Measurements from ENCODE around the gene SSU72.

SSU72 gene

DNA sequence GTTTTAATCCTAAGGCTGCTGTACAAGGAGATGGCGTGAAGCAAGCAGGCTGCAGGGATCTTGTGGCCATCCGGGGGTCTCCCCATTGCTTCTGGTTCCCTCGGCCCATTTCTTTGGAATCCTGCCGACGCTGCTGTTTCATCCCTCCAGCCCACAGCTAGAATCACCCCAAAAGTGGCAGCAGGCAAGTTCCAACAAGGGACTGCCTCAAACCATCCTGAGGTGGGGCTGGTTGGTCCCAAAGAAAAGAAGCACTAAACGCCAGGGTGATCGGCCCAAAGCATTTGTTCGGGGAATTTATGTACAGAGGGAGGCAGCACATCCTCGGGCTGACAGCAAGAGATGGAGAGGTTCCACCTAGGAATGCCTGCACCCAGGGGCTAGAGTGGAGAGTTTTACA lies 36.1 kb upstream of the SSU72 start:
- no peak for DNase-seq (ENCODE audit: low spot score)

DNA sequence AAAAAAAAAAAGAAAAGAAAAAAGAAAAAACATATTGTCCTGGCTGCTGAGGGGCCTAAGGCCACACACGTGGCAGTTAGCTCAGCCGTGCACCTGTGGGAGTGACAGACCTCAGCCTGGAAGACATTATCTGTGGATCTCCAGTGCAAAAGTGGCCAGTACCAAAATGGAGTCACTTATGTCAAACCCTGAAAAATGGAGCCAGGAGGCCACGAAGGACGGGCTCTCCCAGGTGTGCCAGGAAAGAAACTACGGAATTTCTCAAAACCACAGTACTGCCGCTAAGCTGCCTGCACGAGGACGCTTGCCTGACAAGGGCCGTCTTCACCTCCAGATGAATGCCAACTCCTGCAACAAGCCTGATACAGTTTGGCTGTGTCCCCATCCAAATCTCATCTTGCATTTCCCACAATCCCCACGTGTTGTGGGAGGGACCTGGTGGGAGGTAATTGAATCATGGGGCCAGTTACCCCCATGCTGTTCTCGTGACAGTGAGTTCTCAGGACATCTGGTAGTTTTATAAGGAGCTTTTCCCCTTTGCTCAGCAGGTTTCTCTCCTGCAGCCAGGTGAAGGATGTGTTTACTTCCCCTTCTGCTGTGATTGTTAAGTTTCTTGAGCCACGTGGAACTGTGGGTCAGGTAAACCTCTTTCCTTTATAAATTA lies 35.3 kb upstream of the SSU72 start:
- no peak for DNase-seq (ENCODE audit: low spot score)

DNA sequence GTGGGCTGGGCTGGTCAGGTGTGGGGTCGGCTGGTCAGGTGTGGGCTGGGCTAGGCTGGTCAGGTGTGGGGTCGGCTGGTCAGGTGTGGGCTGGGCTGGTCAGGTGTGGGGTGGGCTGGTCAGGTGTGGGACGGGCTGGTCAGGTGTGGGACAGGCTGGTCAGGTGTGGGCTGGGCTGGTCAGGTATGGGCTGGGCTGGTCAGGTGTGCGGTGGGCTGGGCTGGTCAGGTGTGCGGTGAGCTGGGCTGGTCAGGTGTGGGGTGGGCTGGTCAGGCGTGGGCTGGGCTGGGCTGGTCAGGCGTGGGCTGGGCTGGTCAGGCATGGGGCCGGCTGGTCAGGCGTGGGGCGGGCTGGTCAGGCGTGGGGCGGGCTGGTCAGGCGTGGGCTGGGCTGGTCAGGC lies 31.6 kb upstream of the SSU72 start:
- DNase-seq (ENCODE audit: low spot score): no peak

DNA sequence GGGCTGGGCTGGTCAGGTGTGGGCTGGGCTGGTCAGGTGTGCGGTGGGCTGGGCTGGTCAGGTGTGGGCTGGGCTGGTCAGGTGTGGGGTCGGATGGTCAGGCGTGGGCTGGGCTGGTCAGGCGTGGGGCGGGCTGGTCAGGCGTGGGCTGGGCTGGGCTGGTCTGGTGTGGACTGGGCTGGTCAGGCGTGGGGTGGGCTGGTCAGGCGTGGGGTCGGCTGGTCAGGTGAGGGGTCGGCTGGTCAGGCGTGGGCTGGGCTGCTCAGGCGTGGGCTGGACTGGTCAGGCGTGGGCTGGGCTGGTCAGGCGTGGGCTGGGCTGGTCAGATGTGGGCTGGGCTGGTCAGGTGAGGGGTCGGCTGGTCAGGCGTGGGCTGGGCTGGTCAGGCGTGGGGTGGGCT lies 31.1 kb upstream of the SSU72 start:
- DNase-seq (ENCODE audit: low spot score): no peak

DNA sequence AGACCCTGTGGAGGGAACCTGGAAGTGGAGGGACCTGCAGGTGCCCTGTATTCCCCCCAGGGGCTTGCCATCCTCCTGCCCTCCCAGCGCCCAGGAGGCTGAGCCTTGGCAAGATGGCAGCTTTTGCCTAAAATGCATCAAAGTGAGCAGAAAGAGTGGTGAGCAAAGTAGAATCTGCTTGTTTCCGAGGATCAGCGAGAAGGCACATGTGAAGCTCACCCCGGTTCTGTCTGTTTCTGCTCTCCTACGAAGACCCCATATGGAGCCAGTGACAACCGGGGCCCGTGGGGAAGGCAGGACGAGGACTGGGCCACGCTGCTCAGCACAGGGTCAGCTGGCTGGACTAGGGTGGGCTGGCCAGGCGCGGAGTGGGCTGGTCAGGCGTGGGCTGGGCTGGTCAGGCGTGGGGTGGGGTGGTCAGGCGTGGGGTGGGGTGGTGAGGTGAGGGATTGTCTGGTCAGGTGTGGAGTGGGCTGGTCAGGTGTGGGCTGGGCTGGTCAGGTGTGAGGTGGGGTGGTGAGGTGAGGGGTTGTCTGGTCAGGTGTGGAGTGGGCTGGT lies 30.4 kb upstream of the SSU72 start:
- no peak for DNase-seq (ENCODE audit: low spot score)

DNA sequence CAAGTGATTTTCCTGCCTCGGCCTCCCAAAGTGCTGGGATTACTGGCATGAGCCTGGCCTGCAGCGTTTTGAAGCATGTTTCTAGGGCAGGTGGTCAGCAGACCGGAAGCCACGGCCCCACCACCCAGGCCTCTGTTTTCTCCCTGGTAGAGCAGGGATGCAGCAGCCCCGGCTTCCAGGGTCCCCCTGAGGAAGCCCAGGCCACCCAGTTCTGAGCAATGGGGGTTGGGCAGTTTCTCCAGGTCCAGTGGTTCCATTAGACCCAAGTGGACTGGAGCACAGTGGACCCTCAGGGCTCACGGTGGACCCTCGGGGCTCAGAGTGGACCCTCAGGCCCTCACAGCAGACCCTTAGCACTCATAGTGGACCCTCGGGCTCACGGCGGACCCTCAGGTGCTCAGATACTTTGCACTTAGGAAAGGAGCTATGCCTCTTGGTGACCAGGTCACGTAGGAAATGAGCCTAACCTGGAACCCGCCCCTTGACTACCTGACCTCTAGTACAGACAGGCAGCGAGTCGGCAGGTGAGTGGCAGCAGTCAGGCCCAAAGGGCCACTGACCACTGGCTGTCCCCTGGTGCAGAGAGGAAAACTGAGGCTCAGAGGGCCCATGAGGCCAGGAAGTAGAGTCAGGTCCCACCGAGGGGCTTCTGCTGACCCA lies 29.8 kb upstream of the SSU72 start:
- DNase-seq (ENCODE audit: low spot score): no peak

DNA sequence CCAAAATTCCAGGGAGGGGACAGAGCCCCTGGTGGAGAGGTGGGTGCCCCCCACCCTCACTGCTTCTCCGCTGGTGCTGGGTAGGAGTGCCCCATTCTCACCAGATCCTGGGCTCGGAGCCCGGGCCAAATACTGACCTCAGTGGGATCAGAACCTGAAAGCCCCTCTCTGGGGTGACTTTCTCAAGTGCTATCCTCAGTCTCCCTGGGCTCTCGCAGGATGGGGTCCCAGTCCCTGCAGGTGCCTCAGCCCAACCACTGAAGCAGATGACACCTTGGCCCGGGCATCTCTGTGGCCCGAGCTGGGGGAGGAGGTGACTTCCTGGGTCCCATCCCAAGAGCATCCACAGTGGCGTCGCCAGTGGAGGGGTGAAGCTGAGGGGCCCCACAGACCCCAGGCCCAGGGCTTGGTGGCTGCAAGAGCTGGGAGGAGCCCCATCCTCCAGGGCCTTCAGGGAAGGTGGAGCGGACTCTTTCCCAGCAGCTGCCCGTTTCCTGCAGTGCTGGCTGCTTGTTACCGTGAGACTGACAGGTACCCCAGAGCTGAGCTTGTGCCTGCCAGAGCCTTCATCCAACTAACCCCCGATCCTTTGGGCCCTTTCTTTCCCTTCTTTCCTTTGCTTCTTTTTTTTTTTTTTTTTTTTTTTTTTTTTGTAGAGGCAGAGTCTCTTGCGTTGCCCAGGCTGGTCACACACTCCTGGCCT lies 29.2 kb upstream of the SSU72 start:
- DNase-seq (ENCODE audit: low spot score): no peak

DNA sequence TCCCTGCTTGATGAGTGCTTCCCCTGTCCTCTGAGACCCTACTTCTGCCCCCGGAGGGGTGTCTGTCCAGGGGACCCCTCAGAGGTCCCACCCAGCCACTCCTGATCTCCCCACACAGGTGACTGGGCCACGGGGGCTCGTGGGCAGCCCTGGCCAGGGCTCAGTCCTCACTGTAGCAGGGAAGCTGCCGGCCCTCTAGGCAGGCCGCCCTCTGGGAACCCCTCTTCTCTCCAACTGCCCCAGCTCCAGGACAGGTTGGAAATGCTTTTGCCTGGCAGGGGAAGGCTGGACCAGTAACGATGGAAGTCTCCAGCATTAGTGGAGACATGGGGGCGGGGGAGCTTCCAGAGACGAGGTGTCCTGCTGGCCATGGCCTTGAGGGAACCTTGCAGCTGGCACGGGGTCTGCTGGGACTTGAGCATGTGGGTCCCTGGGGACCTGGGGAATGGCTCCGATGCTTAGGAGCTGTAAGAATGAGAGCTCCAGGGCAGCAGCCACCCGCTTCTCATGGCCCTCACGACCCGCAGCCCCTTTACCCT lies 28.4 kb upstream of the SSU72 start:
- no peak for DNase-seq (ENCODE audit: low spot score)

DNA sequence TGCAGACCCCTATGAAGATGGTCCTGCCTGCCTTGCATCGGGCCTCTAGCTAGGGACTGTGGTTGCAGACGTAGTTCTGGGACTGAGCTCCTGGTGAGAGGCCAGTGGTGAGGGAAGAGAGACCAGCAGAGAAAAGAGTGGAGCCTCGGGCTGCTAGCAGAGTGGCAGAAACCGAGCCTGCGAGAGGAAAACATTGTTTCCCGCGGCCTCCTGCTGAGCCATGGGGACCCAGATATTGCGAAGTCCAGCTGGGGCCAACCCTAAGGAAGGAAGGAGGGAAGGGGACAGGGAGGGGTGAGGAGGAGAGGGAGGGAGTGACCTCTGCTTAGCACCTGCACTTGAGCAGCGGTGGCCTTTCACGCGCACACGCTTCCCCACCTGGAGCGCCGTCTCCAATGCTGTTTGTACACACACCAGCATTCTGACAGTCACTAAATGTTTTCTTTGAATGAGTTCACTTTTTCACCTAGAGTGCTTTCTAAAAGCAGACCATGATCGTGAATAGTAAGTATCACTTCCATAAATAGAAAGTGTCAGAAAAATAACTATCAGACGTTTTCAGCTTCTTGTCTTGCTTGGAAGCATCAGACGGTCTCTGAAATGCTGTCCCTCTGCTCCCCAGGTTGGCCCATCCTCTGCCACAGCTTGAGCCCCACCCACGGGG lies 27.8 kb upstream of the SSU72 start:
- no peak for DNase-seq (ENCODE audit: low spot score)

DNA sequence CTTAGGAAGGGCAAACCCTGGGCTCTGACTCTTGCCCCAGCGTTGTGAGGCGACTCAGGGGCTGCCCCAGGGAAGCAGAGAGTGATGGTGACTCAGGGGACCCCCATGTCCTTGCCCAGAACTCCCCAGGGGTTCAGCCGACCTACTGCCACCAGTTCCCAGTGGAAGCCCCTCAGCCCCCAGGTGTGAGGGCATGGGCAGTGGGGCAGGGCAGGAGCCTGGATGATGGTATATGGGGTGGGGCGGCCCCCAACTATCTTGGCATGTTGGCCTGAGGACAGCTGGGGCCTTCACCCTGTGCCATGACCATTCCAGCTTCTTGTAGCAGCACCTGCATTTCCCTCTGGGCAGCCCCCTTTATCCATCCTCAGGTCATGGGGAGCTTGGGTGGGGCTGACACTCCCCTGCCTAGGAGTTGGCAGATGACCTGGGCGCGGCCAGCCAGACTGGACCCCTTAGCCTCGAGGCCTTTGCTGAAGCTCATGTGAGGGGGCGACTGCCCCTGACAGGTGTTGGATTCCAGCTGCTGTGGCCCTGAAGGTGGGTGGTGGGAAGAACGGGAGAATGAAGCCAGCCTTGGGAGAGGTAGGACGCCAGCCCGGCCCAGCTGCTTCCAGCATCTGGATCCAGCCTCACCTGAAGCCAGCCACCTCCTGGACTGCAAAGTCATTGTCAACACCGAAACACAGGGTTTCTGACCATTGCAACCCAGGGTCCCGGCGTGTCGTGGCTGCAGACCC lies 27.1 kb upstream of the SSU72 start:
- no peak for DNase-seq (ENCODE audit: low spot score)

DNA sequence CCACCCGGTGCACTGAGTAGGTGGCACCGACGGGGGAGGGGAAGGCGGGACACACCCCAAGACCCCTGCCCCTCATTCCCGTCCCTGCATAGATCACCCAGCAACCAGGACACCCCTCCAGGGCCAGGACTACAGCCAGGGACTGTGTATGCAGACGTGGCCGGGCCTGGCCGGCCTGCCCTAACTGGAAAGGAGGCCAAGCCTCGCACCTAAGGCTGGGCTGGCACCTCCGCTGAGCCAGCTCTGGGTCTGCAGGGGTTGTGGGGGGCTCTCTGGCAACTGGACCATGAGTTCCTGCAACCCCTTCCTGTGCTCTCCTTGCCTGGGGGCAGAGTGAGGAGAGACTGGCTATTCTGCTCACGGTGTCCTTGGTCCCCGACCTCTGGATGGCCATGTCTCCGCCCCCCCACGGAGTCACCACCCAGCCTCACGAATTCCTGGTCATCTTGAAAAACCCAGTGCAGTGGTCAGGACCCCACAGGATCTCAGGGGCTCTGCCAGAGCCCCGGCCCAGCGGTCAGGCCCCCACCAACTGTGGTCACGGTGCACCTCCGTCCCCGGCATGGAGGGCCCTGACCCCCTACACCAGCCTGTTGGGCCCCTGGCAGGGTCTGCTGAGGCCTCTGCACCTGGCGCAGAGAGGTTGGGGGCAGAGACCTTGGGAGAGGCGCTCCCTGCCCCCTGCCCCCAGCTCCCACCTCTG lies 26.3 kb upstream of the SSU72 start:
- DNase-seq (ENCODE audit: low spot score): no peak

DNA sequence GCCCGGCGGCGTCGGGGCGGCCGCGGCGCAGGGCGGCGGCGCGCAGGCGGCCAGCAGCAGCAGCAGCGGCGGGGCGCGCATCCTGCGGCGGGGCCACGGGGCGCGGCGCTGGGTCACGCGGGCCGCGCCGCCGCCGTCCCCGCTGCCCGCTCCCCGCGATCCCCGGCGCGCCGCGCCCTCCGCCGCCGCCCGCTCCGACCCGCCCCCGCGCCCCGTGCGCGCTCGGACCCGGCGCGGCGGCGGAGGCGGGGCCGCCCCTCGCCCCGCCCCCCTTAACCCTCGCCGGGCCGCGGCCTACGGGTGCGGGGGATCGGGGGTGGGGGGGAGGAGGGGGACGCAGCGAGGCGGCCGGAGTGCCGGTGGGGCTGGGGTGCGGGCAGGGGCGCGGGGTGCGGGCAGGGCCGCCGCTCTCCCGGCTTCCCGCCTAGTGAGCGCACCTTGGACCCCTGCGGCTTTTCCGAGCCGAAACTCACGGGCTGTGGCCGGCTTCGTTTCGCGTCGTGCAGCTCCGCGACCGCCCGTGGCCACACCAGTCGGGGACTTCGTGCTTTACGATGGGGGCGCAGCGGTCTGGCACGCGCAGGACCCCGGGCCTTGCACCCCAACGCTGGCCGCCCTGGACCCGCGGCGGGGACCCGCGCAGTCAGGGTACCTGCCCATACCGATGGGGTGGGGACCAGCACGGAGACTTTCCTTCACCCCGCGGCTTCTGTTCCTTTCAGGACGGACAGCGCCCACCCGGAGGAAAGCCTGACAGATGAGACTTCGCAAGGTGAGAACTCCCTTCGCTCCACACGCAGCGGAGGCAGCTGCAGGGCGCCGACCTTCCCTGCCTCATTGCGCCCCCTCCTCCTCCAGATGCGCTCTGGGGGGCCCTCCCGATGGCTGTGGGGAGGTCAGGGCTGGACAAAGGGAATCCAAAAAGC lies 25.5 kb upstream of the SSU72 start, which contains the start of gene FNDC10:
Gene FNDC10, minus strand, starts transcription at position 201 of the 926 bp plus-strand sequence. Its CDS starts 120 bp downstream, at position 81.
- DNase-seq (ENCODE audit: low spot score): no peak

DNA sequence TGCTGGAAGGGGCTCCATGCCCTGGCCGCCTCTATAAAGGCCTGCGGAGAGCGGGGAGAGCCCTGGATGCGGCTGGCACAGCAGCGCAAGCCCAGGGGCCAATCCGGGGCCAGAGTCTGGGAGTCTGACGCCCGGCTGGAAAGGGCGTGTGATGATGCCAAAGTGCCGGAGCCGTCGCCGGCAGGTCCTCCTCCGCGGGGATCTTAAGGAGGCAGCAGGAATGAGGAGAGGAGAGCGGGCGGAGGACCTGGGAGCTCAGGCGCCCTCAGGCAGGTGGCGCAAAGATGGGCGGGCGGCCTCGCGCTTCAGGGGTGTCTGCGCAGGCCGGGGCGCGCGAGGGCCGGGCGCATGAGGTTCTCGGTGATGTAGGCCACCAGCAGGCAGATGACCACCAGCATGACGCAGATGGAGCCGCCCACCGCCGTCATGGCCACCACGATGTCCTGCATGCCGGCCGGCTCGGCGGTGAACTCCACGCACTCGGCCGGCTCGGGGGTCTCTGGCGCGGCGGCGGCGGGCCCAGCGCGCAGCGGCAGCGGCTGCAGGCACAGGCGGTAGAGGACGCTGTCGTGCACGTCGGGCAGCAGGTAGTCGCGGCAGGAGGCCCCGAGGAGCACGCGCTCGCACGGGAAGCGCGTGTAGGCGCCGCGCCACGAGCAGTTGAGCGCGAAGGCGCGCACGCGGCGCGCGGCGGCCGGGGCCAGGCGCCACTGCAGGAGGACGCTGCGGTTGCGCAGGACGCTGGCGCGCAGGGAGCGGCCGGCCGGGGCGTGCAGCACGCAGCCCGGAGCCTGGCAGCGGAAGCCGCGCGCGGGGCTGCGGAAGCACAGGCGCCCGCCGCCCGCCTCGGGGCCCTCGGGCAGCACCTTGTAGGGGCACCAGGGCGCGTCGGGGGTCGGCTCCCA lies 24.6 kb upstream of the SSU72 start:
- no peak for DNase-seq (ENCODE audit: low spot score)

DNA sequence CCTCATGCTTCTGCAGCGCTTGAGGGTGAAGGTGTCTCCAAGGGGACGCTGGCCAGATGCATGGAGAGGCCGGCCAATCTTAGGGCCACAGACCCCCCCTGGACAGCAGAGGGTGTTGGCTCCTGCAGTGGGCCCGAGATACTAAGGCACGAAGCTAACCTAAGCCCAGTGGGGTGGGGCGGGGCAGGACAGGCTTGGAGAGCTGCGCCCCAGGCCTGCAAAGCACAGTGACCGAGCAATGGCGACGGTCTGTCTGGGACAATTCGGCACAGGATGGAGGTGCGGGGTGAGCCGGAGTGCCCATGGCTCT lies 24.0 kb upstream of the SSU72 start:
- DNase-seq (ENCODE audit: low spot score): no peak

DNA sequence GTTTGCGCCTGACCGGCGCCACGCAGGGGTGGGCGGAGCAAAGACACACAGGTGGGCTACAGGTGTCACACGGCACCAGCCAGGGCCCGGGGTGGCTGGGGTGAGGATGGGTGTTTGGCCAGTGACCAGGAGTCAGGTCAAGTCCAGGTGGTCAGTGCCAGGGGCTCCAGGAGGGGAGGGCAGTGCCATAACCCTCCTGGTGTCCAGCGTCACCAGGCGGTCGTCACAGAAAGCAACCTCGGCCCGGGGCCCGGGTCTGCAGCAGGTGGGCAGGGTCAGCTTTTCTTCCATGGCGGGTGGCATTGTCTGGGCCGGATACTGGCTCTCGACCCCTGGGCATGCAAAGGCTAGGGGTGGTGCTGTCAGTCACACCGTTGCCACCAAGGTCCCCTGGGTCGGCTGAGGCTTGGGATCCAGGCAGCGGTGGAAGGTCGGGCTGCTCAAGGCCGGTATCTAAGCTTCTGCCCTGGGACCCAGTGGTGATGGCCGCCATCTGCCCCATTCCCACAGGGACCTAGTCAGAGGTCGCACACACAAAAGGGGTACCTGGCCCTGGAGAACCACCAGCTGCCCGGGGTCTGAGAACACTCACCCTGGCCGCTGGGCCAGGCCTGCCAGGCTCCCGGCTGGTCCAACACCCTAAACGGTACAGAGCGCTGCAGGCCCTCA lies 23.5 kb upstream of the SSU72 start:
- no peak for DNase-seq (ENCODE audit: low spot score)

DNA sequence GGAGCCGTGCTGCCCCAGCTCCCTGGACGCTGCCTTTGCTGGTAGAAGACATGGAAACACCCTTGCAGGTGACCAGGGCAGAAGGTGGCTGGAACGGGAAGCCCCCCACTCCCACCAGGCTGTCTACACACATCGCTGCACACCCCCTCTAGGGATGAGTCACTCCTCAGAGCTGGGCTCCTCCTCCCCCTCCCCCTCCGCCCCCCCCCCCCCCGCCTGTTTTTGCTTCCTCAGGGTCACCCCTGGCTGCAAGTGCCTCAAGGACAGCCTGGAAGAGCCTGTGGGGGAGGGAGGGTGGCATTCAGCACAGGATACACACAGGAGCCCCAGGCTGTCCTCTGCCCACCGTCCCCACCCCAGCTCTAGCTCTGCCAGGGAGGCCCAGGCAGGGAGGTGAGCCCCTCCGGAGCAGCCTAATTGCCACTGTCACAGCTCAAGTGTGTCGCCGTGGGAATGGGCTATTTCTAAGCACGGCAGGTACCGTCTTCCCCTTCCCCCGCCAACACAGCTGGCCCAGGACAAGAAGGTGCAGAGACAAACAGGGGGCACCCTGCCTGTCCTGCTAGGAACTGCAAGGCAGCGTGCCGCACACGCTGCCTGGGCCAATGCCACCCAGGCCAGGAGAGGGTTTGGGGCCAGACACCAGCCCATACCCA lies 22.7 kb upstream of the SSU72 start:
- no peak for DNase-seq (ENCODE audit: low spot score)

DNA sequence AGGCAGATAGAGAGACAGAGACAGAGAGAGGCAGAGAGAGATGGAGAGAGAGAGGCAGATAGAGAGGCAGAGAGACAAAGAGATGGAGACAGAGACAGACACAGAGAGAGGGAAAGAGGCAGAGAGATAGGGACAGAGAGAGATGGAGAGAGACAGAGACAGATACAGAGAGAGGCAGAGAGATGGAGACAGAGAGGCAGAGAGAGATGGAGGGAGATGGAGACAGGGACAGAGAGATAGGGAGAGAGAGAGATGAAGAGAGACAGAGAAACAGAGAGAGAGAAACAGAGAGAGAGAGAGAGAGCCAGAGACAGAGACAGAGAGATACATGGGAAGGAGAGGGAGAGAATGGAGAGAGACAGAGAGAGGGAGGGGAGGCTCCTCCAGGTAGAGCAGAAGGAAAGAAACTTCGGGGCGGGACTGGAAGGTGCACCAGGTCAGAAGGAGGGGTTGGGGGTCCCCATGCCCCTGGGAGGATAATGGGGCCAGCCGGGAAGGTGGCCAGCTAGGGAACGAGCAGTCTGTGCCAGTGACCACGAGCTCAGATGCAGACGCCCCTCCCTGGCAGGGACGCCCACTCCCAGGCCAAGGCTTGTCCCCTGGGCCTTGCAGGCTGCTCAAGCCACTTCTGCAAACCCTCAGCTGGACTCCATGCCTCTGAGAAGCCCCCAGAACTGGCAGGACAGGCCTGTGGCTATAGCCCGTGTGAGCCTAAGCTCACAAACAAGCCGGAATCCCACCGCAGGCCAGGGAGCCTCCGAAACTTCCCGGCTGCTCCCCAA lies 22.0 kb upstream of the SSU72 start:
- no peak for DNase-seq (ENCODE audit: low spot score)

Data from CD4-positive, alpha-beta T cell treated with Interleukin-6 at 100 ng/mL for 8 hours (primary cell).